EH (cell line): ENCODE results near the gene CSTF3.

ENCODE experiments used
- DNase-seq: peaks from one replicate; pipeline ENCODE4 v3.0.0-alpha.2; 2015; ENCODE audit warnings: low read depth

CSTF3 gene

DNA sequence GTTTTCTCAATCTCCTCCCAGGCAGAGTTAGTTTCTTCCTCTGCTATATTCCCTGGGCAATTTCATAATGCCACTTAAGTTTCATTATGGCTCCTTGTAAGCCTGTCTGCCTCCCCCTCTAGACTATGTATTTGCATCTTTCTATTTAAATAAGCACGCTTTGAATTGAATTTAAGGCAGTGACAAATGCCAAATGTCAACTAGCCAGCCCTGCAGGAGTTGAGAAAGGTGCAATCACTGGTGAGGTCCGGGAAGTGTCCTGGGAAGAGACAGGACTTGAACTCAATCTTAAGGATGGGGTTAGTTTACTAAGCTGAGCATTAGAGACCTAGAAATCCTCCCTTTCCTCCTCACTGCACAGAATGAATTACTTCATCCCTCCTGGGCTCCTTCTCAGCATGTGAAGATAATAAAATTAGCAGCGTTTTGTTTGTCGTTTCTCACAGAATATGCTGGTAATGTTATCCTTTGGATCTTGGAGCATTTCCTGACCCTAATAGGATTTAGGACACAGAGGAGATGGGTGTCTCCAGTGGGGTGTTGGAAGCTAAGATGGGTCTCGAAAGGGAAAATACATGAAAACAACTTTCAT is 120.3 kb downstream of the CSTF3 start:
- DNase-seq, result no peak

DNA sequence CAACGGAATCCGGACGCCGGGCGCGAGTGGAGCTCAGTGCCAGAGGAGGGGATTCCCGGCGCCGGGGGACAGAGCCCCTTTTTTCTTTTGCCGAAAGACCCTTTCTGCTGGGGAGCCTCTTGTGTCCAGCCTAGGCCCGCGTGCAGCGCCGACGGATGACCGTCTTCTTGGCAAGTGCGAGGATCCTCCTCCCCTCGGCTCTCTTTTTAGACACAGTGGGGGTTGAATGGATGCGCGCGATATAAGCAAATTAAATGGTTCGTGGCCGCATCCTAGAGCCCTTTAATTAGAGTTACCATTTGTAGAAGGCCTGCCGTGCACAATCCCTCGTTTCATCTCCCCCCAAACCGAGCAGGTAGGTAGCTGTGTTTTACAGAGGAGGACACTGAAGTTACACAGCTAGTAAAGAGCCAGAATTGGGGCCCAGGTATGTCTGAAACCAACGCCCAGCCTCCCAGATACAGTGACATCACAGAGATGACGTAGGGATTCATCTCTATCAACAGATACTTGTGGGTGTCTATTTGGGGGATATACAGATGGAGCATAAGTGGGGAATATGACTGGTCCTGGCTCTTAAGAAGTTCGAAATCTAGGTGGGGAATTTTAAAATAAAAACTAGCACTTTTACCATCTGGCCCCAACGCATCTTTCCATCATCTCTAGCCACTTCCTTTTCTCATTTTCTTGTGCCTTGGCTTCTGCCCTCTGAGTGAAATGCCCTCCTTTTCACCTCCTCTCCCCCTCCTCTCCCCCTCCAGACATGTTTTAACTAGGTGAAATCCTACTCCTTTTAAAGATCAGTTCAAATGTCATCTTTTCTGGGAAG is 121.0 kb downstream of the CSTF3 start:
- peak; percentile 27 for DNase-seq

DNA sequence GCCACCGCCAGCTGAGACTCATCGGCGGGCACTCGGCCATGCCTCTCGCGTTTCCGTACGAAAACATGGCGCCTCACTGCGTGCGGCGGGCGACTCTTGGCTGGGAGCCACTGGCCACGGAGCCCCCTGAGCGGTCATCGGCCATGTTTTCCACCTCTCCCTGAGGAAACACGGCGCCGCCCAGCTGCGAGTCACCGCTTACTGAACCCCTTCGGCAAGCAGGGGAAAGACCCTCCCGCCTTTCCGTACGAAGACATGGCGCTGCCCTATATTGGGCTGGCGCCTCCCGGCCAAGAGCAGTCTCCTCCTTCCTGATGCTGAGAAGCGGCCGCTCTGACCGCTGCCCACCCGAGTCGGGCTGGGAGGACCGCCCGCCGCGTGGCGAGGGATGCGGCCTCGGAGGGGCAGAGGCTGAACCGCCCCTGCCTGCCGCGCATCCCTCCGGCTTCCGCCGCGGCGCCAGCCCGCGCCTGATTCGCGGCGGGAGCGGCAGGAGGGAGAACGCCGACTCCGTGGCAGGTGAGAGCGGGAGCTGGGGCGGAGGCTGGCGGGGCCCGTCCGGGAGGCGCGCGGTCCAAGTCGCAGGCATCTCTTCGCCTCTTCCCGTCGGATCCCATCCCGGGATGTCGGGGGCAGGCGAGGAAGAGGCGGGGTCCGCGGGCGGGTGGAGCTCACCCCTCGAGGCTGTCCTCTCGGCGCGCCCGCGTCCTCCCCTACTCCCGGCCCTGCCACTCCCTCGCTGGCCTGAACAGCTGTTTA is 121.8 kb downstream of the CSTF3 start, which contains the start of gene TCP11L1:
TCP11L1 (plus strand) TSS at position 299 of the 759 bp plus-strand sequence. CDS start 4,202 bp downstream, outside the sequence.
- peak; percentile 94 for DNase-seq

DNA sequence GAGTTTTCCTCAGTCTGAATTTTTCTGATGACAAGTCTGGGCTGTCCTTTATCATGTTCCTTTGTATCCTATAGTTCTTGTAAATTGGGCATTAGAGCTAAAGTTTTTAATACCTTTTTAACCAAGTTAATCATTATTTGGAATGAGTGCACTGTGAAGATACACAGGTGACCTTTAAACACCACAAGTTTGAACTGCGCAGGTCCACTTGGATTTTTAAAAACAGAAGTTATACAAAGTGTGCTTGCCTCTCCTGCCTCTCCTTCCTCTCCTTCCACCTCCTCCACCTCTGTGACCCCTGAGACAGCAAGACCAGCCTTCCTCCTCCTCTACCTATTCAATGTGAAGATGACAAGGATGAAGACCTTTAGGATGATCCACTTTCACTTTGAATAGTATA is 126.3 kb downstream of the CSTF3 start:
- DNase-seq, result no peak
